OCI-LY1 (cell line): Measurements from ENCODE around the gene GOLGB1.

ENCODE experiments used
- H2AFZ ChIP-seq: fragments of 200-600 bp; sonication (generic), shearing (Covaris generic); 2 replicates; pipeline ENCODE4 v1.6.0; 2014; ENCODE audit warnings: antibody characterized with exemption, mild to moderate bottlenecking, low read length
- H3F3A ChIP-seq: fragments of 200-600 bp; sonication (generic), shearing (Covaris generic); 2 replicates; pipeline ENCODE4 v1.6.0; 2014; ENCODE audit warnings: mild to moderate bottlenecking, antibody characterized with exemption, low read length, moderate library complexity; ENCODE audit not compliant: insufficient read depth
- H3K27ac ChIP-seq: fragments of 200-600 bp; sonication (generic); 2 replicates; pipeline ENCODE4 v1.5.1; 2014; ENCODE audit warnings: low read length, mixed run types, mild to moderate bottlenecking, low read depth; ENCODE audit not compliant: poor library complexity, severe bottlenecking
- H3K27me3 ChIP-seq: fragments of 200-600 bp; sonication (generic); 2 replicates; pipeline ENCODE4 v1.6.0; 2014; ENCODE audit warnings: antibody characterized with exemption, mild to moderate bottlenecking, low read length, moderate library complexity; ENCODE audit not compliant: insufficient read depth
- H3K36me3 ChIP-seq: fragments of 200-600 bp; sonication (generic); 2 replicates; pipeline ENCODE4 v1.6.1; 2014; ENCODE audit warnings: mild to moderate bottlenecking, antibody characterized with exemption, low read length, moderate library complexity, mixed read lengths; ENCODE audit not compliant: insufficient read depth
- H3K4me1 ChIP-seq: fragments of 200-600 bp; sonication (generic); 2 replicates; pipeline ENCODE4 v1.5.1; 2014; ENCODE audit warnings: mild to moderate bottlenecking, low read length, moderate library complexity; ENCODE audit not compliant: insufficient read depth, severe bottlenecking
- H3K4me2 ChIP-seq: fragments of 200-600 bp; sonication (generic), shearing (Covaris generic); 2 replicates; pipeline ENCODE4 v1.6.1; 2014; ENCODE audit warnings: low read length
- H3K4me3 ChIP-seq: fragments of 200-600 bp; sonication (generic); 2 replicates; pipeline ENCODE4 v1.5.1; 2014; ENCODE audit warnings: low read length, low read depth, mild to moderate bottlenecking, mixed read lengths; ENCODE audit not compliant: poor library complexity, severe bottlenecking
- H3K79me2 ChIP-seq: fragments of 200-600 bp; shearing (Covaris generic); 2 replicates; pipeline ENCODE4 v1.6.1; 2016; ENCODE audit warnings: mixed run types, low read length, mixed read lengths; ENCODE audit not compliant: insufficient read depth
- H3K9ac ChIP-seq: fragments of 200-600 bp; sonication (generic), shearing (Covaris generic); 2 replicates; pipeline ENCODE4 v1.6.1; 2014; ENCODE audit warnings: mild to moderate bottlenecking, low read length, mixed read lengths
- H3K9me2 ChIP-seq: fragments of 200-600 bp; sonication (generic), shearing (Covaris generic); 2 replicates; pipeline ENCODE4 v1.6.1; 2014; ENCODE audit warnings: low read depth, mild to moderate bottlenecking, low read length, mixed read lengths
- H3K9me3 ChIP-seq: fragments of 200-600 bp; shearing (Covaris generic); 2 replicates; pipeline ENCODE4 v1.6.1; 2014; ENCODE audit warnings: low read length, mixed read lengths
- H4K20me1 ChIP-seq: fragments of 200-600 bp; sonication (generic), shearing (Covaris generic); 2 replicates; pipeline ENCODE4 v1.6.0; 2016; ENCODE audit warnings: mild to moderate bottlenecking, low read length; ENCODE audit not compliant: insufficient read depth
- CTCF ChIP-seq: fragments of 200-600 bp; sonication (generic), shearing (Covaris generic); IDR thresholded peaks from 2 replicates; pipeline ENCODE4 v1.5.1; 2017; ENCODE audit warnings: mild to moderate bottlenecking, antibody characterized with exemption, low read length, moderate library complexity, mixed read lengths
- EZH2 ChIP-seq: fragments of 200-600 bp; sonication (generic), shearing (Covaris generic); IDR thresholded peaks from 2 replicates; pipeline ENCODE4 v1.8.0; 2017; ENCODE audit warnings: borderline replicate concordance, mixed run types, mild to moderate bottlenecking, antibody characterized with exemption, low read length, moderate library complexity, mixed read lengths

GOLGB1 gene

DNA sequence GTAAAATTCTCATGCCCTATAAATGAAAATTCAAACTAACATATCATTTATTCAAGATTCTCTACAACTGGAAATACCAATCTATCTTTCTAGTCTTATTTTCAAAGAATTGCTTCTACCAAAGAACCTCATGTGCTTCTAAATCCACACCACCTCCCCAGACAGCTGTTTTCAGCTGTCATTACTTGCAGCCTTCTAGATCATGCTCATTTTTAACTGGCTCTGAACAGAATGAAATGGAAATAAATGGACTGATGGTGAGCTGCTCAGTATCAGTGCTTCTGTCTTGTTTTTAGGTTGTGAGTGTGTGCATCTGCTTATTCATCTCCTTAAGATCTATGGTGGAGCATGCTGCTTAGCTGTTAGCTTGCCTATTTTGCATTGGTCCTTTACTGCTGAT is 29.4 kb downstream of the GOLGB1 start:
- no peaks in the 10 kb centered on the region for H3K9me3 ChIP-seq
- H3K9ac ChIP-seq, result no peak overlapping the region
- no peak overlapping the region for H3K4me2 ChIP-seq
- no peak overlapping the region for H3K27ac ChIP-seq
- H3K79me2 ChIP-seq, result no peaks in the 10 kb centered on the region
- H2AFZ ChIP-seq, result no peak overlapping the region
- peaks cover 5% of the 10 kb centered on the region for H3K4me1 ChIP-seq
- H3F3A ChIP-seq, result no peaks in the 10 kb centered on the region
- TF ChIP-seq EZH2, result no peak
- H4K20me1 ChIP-seq, result no peaks in the 10 kb centered on the region
- H3K27me3 ChIP-seq, result no peaks in the 10 kb centered on the region
- no peaks in the 10 kb centered on the region for H3K9me2 ChIP-seq
- H3K36me3 ChIP-seq, result peaks cover 68% of the 10 kb centered on the region
- H3K4me3 ChIP-seq, result no peak overlapping the region

- Histone ChIP-seq H3K9me3 (no peaks in the 10 kb centered on the region), H3F3A (no peaks in the 10 kb centered on the region), H3K36me3 (peaks cover 61% of the 10 kb centered on the region), H3K79me2 (no peaks in the 10 kb centered on the region), H4K20me1 (no peaks in the 10 kb centered on the region), H3K27ac (no peak overlapping the region), H3K9me2 (no peaks in the 10 kb centered on the region), H3K9ac (no peak overlapping the region), H3K4me3 (no peak overlapping the region), H3K4me2 (no peak overlapping the region), H3K27me3 (no peaks in the 10 kb centered on the region), H3K4me1 (peaks cover 5% of the 10 kb centered on the region), H2AFZ (no peak overlapping the region)
- no peak for TF ChIP-seq CTCF
- no peak for TF ChIP-seq EZH2
Measured at GRCh38 chr3:121719423-121719822, 30.1 kb downstream of the GOLGB1 start.

DNA sequence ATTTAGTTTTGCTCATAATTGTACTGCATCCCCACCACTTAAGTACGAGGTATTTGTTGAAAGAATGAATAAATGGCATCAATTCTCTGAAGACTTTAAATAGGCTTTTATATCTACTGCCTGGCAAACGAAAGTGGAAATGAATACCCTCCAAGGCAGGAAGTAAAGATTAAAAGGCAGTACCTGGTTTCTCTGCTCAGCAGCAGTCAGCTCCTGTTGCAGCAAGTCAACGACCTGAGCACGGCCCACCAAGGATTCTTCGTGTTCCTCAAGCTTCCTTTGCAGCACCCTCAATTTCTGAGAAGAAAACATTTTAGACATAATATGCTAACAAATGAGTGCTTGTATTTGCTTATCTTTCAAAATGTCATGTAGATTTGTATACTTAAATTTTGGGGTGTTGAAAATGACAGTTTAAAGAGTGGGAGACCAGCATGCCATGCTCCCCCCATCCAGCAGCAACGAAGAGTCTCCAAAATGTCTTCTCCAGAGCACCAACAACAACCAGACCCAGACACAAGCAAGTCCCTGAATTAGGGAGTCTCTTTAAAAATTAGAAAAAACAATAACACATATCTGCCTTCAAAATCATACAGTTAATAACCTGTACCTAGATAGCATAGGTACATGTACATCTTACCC is 31.2 kb downstream of the GOLGB1 start:
- Histone ChIP-seq H3K9ac (no peak overlapping the region), H3K79me2 (no peaks in the 10 kb centered on the region), H2AFZ (no peak overlapping the region), H3K9me2 (no peaks in the 10 kb centered on the region), H3K4me2 (no peak overlapping the region), H3F3A (no peaks in the 10 kb centered on the region), H3K4me1 (peaks cover 5% of the 10 kb centered on the region), H4K20me1 (no peaks in the 10 kb centered on the region), H3K4me3 (no peak overlapping the region), H3K27me3 (no peaks in the 10 kb centered on the region), H3K9me3 (no peaks in the 10 kb centered on the region), H3K27ac (no peak overlapping the region), H3K36me3 (peaks cover 50% of the 10 kb centered on the region; the same call in 1 of the 2 replicates)
- TF ChIP-seq EZH2, result no peak
- TF ChIP-seq CTCF, result no peak

DNA sequence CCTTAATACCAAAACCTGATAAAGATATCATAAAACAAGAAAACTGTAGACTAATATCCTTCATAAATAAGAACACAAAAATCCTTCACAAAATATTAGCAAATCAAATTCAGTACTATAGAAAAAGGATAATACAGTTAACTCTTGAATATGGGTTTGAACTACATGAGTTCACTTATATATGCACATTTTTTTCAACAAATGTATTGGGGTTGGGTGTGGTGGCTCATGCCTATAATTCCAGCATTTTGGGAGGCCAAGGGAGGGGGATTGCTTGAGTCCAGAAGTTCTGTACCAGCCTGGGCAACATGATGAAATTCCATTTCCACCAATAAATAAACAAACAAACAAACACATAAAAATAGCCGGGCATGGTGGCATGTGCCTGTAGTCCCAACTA is 39.2 kb downstream of the GOLGB1 start:
- Histone ChIP-seq H3F3A (no peaks in the 10 kb centered on the region), H3K9me2 (no peaks in the 10 kb centered on the region), H3K36me3 (peaks cover under 1% of the 10 kb centered on the region; the same call in 1 of the 2 replicates), H3K4me2 (no peak overlapping the region), H2AFZ (no peak overlapping the region), H3K27ac (no peak overlapping the region), H3K79me2 (no peaks in the 10 kb centered on the region), H4K20me1 (no peaks in the 10 kb centered on the region), H3K4me1 (no peaks in the 10 kb centered on the region), H3K9me3 (no peaks in the 10 kb centered on the region), H3K27me3 (no peaks in the 10 kb centered on the region), H3K9ac (no peak overlapping the region), H3K4me3 (no peak overlapping the region)
- TF ChIP-seq EZH2 (no peak), CTCF (no peak)
